Measurements from ENCODE around the gene GBP3.
"Not testable (repeated sequence)": the region's sequence is repeated elsewhere in the genome, so short reads cannot be mapped to it uniquely, and the experiment has no call there.

Gene GBP3

GRCh38 chr1:89022167-89022959 lies at the start of gene GBP3:
GBP3 (minus strand) TSS chr1:89022866; CDS start chr1:89020721, 2,145 bp downstream.
- no peak for DNase-seq (ENCODE audit: low read depth in 2 of 2)

GRCh38 chr1:89070509-89070908 lies 47.8 kb upstream of the GBP3 start:
- DNase-seq (ENCODE audit: low read depth in 2 of 2) = no peak

GRCh38 chr1:89069951-89070350 lies 47.3 kb upstream of the GBP3 start:
- DNase-seq (ENCODE audit: low read depth in 2 of 2) = no peak

- DNase-seq (ENCODE audit: low read depth in 2 of 2) = no peak
Observed at GRCh38 chr1:89068291-89068690, 45.6 kb upstream of the GBP3 start.

GRCh38 chr1:89065079-89065868 lies 42.6 kb upstream of the GBP3 start, which contains the start of gene GBP1:
GBP1 (minus strand) TSS chr1:89065208; CDS start chr1:89063234, 1,974 bp downstream.
- DNase-seq (ENCODE audit: low read depth in 2 of 2) = no peak

GRCh38 chr1:89064632-89065031 lies 42.0 kb upstream of the GBP3 start:
- DNase-seq (ENCODE audit: low read depth in 2 of 2) = no peak

- no peak for DNase-seq (ENCODE audit: low read depth in 2 of 2)
Observed at GRCh38 chr1:89063094-89063493, 40.4 kb upstream of the GBP3 start.

- DNase-seq (ENCODE audit: low read depth in 2 of 2) = no peak
Observed at GRCh38 chr1:89060091-89060490, 37.4 kb upstream of the GBP3 start.

GRCh38 chr1:89051955-89052312 lies 29.3 kb upstream of the GBP3 start:
- DNase-seq (ENCODE audit: low read depth in 2 of 2) = no peak

- DNase-seq (ENCODE audit: low read depth in 2 of 2) = no peak
Observed at GRCh38 chr1:89051300-89051954, 28.8 kb upstream of the GBP3 start.

- no peak for DNase-seq (ENCODE audit: low read depth in 2 of 2)
Observed at GRCh38 chr1:89050649-89051033, 28.0 kb upstream of the GBP3 start.

GRCh38 chr1:89049901-89050648 lies 27.4 kb upstream of the GBP3 start:
- not testable (repeated sequence) for DNase-seq (ENCODE audit: low read depth in 2 of 2)

GRCh38 chr1:89049187-89049586 lies 26.5 kb upstream of the GBP3 start:
- not testable (repeated sequence) for DNase-seq (ENCODE audit: low read depth in 2 of 2)

GRCh38 chr1:89047734-89048133 lies 25.1 kb upstream of the GBP3 start:
- no peak for DNase-seq (ENCODE audit: low read depth in 2 of 2)

- not testable (repeated sequence) for DNase-seq (ENCODE audit: low read depth in 2 of 2)
Observed at GRCh38 chr1:89046318-89047183, 23.9 kb upstream of the GBP3 start.

- no peak for DNase-seq (ENCODE audit: low read depth in 2 of 2)
Observed at GRCh38 chr1:89044970-89045721, 22.5 kb upstream of the GBP3 start.

- no peak for DNase-seq (ENCODE audit: low read depth in 2 of 2)
Observed at GRCh38 chr1:89043940-89044339, 21.3 kb upstream of the GBP3 start.

- no peak for DNase-seq (ENCODE audit: low read depth in 2 of 2)
Observed at GRCh38 chr1:89042491-89042890, 19.8 kb upstream of the GBP3 start.

- no peak for DNase-seq (ENCODE audit: low read depth in 2 of 2)
Observed at GRCh38 chr1:89041721-89042120, 19.1 kb upstream of the GBP3 start.

GRCh38 chr1:89041119-89041641 lies 18.5 kb upstream of the GBP3 start:
- no peak for DNase-seq (ENCODE audit: low read depth in 2 of 2)
